ENCODE data around the gene BGN.

DNA sequence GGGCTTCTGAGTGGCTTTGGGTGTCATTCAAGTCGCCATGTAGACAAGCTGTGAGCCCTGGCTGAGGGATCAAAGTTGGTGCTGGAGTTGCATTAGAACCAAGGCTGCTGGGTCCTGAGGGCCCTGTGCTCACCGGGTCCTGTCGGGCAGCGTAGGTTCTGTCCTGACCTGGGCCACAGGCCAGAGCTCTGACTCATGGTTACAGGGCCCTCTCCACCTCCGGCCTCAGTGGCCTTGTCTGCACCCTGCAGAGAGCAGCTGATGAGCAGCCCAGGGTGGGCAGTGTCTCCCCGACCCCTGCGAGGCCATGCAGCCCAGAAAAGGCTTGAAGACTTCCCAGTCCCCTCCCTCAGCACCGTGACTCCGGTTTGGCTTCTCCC lies 45.2 kb downstream of the BGN start:
- TF ChIP-seq, protein P1, sequence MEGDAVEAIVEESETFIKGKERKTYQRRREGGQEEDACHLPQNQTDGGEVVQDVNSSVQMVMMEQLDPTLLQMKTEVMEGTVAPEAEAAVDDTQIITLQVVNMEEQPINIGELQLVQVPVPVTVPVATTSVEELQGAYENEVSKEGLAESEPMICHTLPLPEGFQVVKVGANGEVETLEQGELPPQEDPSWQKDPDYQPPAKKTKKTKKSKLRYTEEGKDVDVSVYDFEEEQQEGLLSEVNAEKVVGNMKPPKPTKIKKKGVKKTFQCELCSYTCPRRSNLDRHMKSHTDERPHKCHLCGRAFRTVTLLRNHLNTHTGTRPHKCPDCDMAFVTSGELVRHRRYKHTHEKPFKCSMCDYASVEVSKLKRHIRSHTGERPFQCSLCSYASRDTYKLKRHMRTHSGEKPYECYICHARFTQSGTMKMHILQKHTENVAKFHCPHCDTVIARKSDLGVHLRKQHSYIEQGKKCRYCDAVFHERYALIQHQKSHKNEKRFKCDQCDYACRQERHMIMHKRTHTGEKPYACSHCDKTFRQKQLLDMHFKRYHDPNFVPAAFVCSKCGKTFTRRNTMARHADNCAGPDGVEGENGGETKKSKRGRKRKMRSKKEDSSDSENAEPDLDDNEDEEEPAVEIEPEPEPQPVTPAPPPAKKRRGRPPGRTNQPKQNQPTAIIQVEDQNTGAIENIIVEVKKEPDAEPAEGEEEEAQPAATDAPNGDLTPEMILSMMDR (conservative IDR thresholded peaks at IDR 0.05): no peak
- no peak for TF ChIP-seq EZH2 (IDR thresholded peaks at IDR 0.05; ENCODE audit: low read depth)
